DLD1 (cell line): ENCODE data around the gene LGALS1.
"Not testable (repeated sequence)": the region's sequence is repeated elsewhere in the genome, so short reads cannot be mapped to it uniquely, and the experiment has no call there.

Source experiments
- in situ Hi-C: cut with HindIII; loops from 2 replicates; pipeline ENCODE4 v1.10.0; 2017; ENCODE audit warnings: low sequenced_read_pairs

LGALS1 gene

GRCh38 chr22:37639070-37639760 is 36.2 kb upstream of the LGALS1 start, which contains the start of gene SH3BP1:
SH3BP1 (plus strand) TSS chr22:37639669; CDS start chr22:37639788, 119 bp downstream.
- in situ Hi-C loops: no loop called here

- in situ Hi-C loops: no loop called here
These were observed 35.5 kb upstream of the LGALS1 start for GRCh38 chr22:37639771-37640590.

GRCh38 chr22:37640591-37641560 is 34.6 kb upstream of the LGALS1 start:
- in situ Hi-C loops: no loop called here

GRCh38 chr22:37641561-37641949 is 33.9 kb upstream of the LGALS1 start:
- in situ Hi-C loops: no loop called here

GRCh38 chr22:37643225-37643847 is 32.1 kb upstream of the LGALS1 start:
- in situ Hi-C loops: no loop called here

- in situ Hi-C loops: no loop called here
These were observed 28.1 kb upstream of the LGALS1 start for GRCh38 chr22:37647317-37647716.

GRCh38 chr22:37647928-37648327 is 27.5 kb upstream of the LGALS1 start:
- in situ Hi-C loops: no loop called here

- in situ Hi-C loops: no loop called here
These were observed 24.8 kb upstream of the LGALS1 start for GRCh38 chr22:37650463-37651136.

GRCh38 chr22:37654563-37655251 is 20.7 kb upstream of the LGALS1 start:
- in situ Hi-C loops: no loop called here

- in situ Hi-C loops: no loop called here
These were observed 20.2 kb upstream of the LGALS1 start for GRCh38 chr22:37655252-37655563.

- in situ Hi-C loops: not testable (repeated sequence)
These were observed 18.9 kb upstream of the LGALS1 start for GRCh38 chr22:37656583-37656982.

GRCh38 chr22:37657590-37658132 is 17.8 kb upstream of the LGALS1 start:
- in situ Hi-C loops: no loop called here

- in situ Hi-C loops: no loop called here
These were observed 17.0 kb upstream of the LGALS1 start, which contains the start of gene PDXP for GRCh38 chr22:37658133-37659065. PDXP (plus strand) TSS chr22:37658723; CDS start chr22:37658783, 60 bp downstream.

GRCh38 chr22:37659066-37659896 is 16.2 kb upstream of the LGALS1 start:
- in situ Hi-C loops: no loop called here

- in situ Hi-C loops: no loop called here
These were observed 15.3 kb upstream of the LGALS1 start for GRCh38 chr22:37659897-37660708.

- in situ Hi-C loops: no loop called here
These were observed 14.8 kb upstream of the LGALS1 start for GRCh38 chr22:37660709-37661045.
